Adrenal gland (tissue), 12 donors: Measurements from ENCODE around the gene MSS51. TPM values are rescaled to one million over a fixed set of nuclear protein-coding genes. Genes with fewer than 3 reads are reported as not detected.

ENCODE experiments used
- DNase-seq, 7 donors: peaks; one replicate each; pipeline ENCODE4 v3.0.0-alpha.2; 2019 to 2020
- H3K27ac ChIP-seq, 5 donors: fragments of 200-600 bp; sonication (generic) in 4 of 5; 1 replicate in 3 of 5; 2 replicates in 2 of 5; pipeline versions ENCODE4 v1.5.1 to v1.8.0; 2016 to 2020; ENCODE audit warnings: mild to moderate bottlenecking in 1 of 5
- H3K27me3 ChIP-seq: fragments of 200-600 bp; 2 replicates; pipeline ENCODE4 v1.8.0; 2021
- H3K36me3 ChIP-seq, 2 donors: fragments of 200-600 bp; replicated peaks in 1 of 2; 1 replicate in 1 of 2; 2 replicates in 1 of 2; pipeline versions ENCODE4 v1.5.1 to v1.8.0; 2018 to 2022
- H3K4me1 ChIP-seq, 2 donors: fragments of 200-600 bp; replicated peaks in 1 of 2; 1 replicate in 1 of 2; 2 replicates in 1 of 2; pipeline versions ENCODE4 v1.5.1 to v1.8.0; 2018 to 2021
- H3K4me3 ChIP-seq, 4 donors: fragments of 200-600 bp; sonication (generic) in 3 of 4; one replicate each; pipeline ENCODE4 v1.5.1; 2016 to 2018
- H3K9me3 ChIP-seq, 3 donors: fragments of 200-600 bp; sonication (generic) in 1 of 3; replicated peaks in 1 of 3; 1 replicate in 2 of 3; 2 replicates in 1 of 3; pipeline versions ENCODE4 v1.5.1 to v1.8.0; 2016 to 2021
- POLR2A ChIP-seq, 2 donors: fragments of 450-650 bp; IDR thresholded peaks; one replicate each; pipeline ENCODE4 v1.6.1; 2017; ENCODE audit warnings: antibody characterized with exemption in 2 of 2, mild to moderate bottlenecking in 2 of 2, moderate library complexity in 1 of 2
- WGBS, 4 donors: extraction: QIAGEN DNeasy Blood & Tissue Kit in 2 of 4; methylation state at CpG; one replicate each; pipeline versions ENCODE4 v1.1.5 to v1.1.7; 2013 to 2017; 5-methylcytosine and 5-hydroxymethylcytosine counted together
- intact Hi-C, 2 donors: fragments of 100-400 bp; cut with DNase I; formaldehyde crosslinking; loops; one replicate each; pipeline versions ENCODE4 v1.14.1 to v1.15.0; 2022 to 2023
- polyA plus RNA-seq, 3 donors: library from polyadenylated mRNA; stranded (reverse); fragments of 200-250 nt in 2 of 3; fragments of 350-450 nt in 1 of 3; fragmentation: Illumina TruSeq in 1 of 3; extraction: RNeasy Lipid Tissue Mini Kit (QIAGEN cat#74804) in 1 of 3; gene quantifications; one replicate each; pipeline ENCODE4 v1.2.3, GENCODE V29; 2013 to 2014
- total RNA-seq, 9 donors: library from RNA; depleted of rRNA in 4 of 9; stranded (reverse); fragments of >200 nt in 4 of 9; fragments of 120-200 nt in 1 of 9; fragmentation: NEBNext Ultra II Directional in 1 of 9; extraction: Animal tissue kit (Norgen Biotek cat#: 25700) in 1 of 9; gene quantifications; one replicate each; pipeline versions ENCODE4 v1.1.0 to v1.2.4, GENCODE V29; 2013 to 2023
- TF ChIP-seq, protein P1 (sequence below), 6 experiments: fragments of 450-650 bp in 4 of 6; fragments of 200-600 bp in 2 of 6; sonication (generic) in 1 of 6; IDR thresholded peaks; 1 replicate in 5 of 6; 2 replicates in 1 of 6; pipeline versions ENCODE4 v1.5.1 to v1.8.0; 2016 to 2021; ENCODE audit warnings: antibody characterized with exemption in 6 of 6, mild to moderate bottlenecking in 2 of 6, moderate library complexity in 1 of 6
- donor health status: healthy with polysubstance abuse.
- donor health status: Bipolar disorder and iron deficiency.
- donor health status: DM: yes; HTN: yes; CAD: no.
- donor health status: DM: no; HTN: no; CAD: no.
- donor health status: DM: no; HTN: no; CAD: no.
- donor health status: DM: yes; HTN: yes; CAD: no.

The MSS51 gene
- total and polyA plus RNA-seq, 12 donors = 0.30 to 6.4 (median 1.5) TPM

DNA sequence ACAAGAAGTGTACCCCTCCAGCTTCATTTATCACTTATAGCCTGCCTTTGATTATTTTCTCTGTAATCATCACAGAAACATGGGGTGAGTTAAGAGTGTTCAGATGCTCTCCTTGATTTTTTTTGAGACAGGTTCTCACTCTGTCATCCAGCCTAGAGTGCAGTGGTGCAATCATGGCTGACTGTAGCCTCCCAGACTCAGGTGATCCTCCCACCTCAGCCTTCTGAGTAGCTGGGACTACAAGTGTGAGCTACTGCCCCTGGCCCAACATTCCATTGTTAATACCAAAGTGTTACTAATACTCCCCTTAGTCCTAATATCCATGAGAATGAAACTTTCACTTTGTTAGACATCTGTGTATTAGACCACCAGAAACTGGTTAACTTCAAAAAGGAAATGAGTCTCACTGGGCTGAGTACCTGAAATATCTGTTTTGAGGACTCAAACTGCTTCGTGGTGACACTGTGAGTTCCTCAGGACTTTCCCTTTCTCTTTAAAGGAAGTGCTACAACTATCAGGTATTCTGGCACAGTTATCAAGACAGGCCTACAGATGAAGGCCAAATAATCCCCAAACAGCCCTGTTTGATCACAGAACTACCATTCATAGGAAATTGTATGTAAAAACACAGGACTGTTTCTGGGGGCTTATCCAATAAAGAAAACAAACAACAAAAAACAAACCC is 54.2 kb downstream of the MSS51 start:
- H3K36me3 ChIP-seq = peaks cover 0 to 81% of the 10 kb centered on the region in 2 donors
- DNase-seq = no peak
- H3K4me1 ChIP-seq = peaks cover 0 to 3% of the 10 kb centered on the region in 2 donors
- 54 to 65% (median 61%) methylated on average over 1 of the region's 1 CpG for WGBS, 4 donors
- intact Hi-C loops = no loop called here
- no peak overlapping the region for H3K27ac ChIP-seq
- no peaks in the 10 kb centered on the region for H3K27me3 ChIP-seq
- no peak overlapping the region for H3K4me3 ChIP-seq
- TF ChIP-seq POLR2A (IDR thresholded peaks at IDR 0.05) = no peak
- TF ChIP-seq, protein P1, sequence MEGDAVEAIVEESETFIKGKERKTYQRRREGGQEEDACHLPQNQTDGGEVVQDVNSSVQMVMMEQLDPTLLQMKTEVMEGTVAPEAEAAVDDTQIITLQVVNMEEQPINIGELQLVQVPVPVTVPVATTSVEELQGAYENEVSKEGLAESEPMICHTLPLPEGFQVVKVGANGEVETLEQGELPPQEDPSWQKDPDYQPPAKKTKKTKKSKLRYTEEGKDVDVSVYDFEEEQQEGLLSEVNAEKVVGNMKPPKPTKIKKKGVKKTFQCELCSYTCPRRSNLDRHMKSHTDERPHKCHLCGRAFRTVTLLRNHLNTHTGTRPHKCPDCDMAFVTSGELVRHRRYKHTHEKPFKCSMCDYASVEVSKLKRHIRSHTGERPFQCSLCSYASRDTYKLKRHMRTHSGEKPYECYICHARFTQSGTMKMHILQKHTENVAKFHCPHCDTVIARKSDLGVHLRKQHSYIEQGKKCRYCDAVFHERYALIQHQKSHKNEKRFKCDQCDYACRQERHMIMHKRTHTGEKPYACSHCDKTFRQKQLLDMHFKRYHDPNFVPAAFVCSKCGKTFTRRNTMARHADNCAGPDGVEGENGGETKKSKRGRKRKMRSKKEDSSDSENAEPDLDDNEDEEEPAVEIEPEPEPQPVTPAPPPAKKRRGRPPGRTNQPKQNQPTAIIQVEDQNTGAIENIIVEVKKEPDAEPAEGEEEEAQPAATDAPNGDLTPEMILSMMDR (IDR thresholded peaks at IDR 0.05) = no peak
- H3K9me3 ChIP-seq = no peaks in the 10 kb centered on the region

DNA sequence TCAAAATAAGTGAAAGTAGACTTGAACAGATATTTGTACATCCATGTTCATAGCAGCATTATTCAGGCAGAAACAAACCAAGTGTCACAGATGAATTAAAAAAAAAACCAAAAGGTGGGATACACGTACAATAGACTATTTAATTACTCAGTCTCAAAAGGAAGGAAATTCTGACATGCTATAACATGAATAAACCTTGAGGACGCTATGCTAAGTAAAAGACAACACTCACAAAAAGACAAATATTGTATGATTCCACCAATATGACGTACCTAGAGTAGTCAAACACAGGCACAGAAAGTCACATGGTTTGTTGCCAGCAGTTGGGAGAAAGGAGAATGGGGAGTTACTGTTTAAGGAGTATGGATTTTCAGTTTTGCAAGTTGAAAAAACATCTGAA is 56.7 kb downstream of the MSS51 start:
- TF ChIP-seq, protein P1 (IDR thresholded peaks at IDR 0.05) = no peak
- no peak for TF ChIP-seq POLR2A (IDR thresholded peaks at IDR 0.05)
- peaks cover 0 to 3% of the 10 kb centered on the region in 2 donors for H3K4me1 ChIP-seq
- H3K9me3 ChIP-seq = no peaks in the 10 kb centered on the region
- no peak overlapping the region for H3K4me3 ChIP-seq
- 81 to 88% (median 85%) methylated on average over 3 of the region's 3 CpGs for WGBS, 4 donors
- no peak for DNase-seq
- no peak overlapping the region for H3K27ac ChIP-seq
- peaks cover 0 to 60% of the 10 kb centered on the region in 2 donors for H3K36me3 ChIP-seq
- intact Hi-C loops = no loop called here
- no peaks in the 10 kb centered on the region for H3K27me3 ChIP-seq

Other genes with a start within 250 kb of the MSS51 start
- gene DNAJC9, start 186.3 kb downstream of the MSS51 start, total RNA-seq = 10 to 100 TPM; 10.6 to 39.9 (median 13.8) TPM
- gene DNAJC9, start 186.3 kb downstream of the MSS51 start, polyA plus RNA-seq = 10 to 100 TPM; 12.6 to 17.3 (median 13.3) TPM
- 100 to 1,000 TPM in 4 of 9 donors, 10 to 100 TPM in 5; 37.6 to 128 (median 90.7) TPM for gene MRPS16, start 180.9 kb downstream of the MSS51 start, total RNA-seq
- gene MRPS16, start 180.9 kb downstream of the MSS51 start, polyA plus RNA-seq = 10 to 100 TPM; 46.9 to 92.6 (median 82.7) TPM
- 10 to 100 TPM in 1 of 9 donors, 1 to 10 TPM in 8; 1.6 to 15.5 (median 6.3) TPM for gene CFAP70, start 74.7 kb downstream of the MSS51 start, total RNA-seq
- 10 to 100 TPM in 2 of 3 donors, 1 to 10 TPM in 1; 4.2 to 43.6 (median 40.8) TPM for gene CFAP70, start 74.7 kb downstream of the MSS51 start, polyA plus RNA-seq
- gene ANXA7, start 19.5 kb downstream of the MSS51 start, total RNA-seq = 100 to 1,000 TPM in 8 of 9 donors, 10 to 100 TPM in 1; 79.2 to 176 (median 154) TPM
- 100 to 1,000 TPM in 1 of 3 donors, 10 to 100 TPM in 2; 43.4 to 196 (median 49.3) TPM for gene ANXA7, start 19.5 kb downstream of the MSS51 start, polyA plus RNA-seq
- gene PPP3CB, start 62.5 kb upstream of the MSS51 start, total RNA-seq = 10 to 100 TPM; 26.7 to 59.0 (median 50.3) TPM
- 10 to 100 TPM; 28.9 to 60.6 (median 36.3) TPM for gene PPP3CB, start 62.5 kb upstream of the MSS51 start, polyA plus RNA-seq
- 10 to 100 TPM; 10.0 to 26.8 (median 17.5) TPM for gene USP54, start 157.8 kb upstream of the MSS51 start, total RNA-seq
- 10 to 100 TPM in 1 of 3 donors, 1 to 10 TPM in 2; 7.3 to 11.6 (median 7.8) TPM for gene USP54, start 157.8 kb upstream of the MSS51 start, polyA plus RNA-seq
- 1 to 10 TPM in 2 of 9 donors, under 1 TPM in 7; 0.18 to 4.2 (median 0.48) TPM for gene MYOZ1, start 207.9 kb upstream of the MSS51 start, total RNA-seq
- gene MYOZ1, start 207.9 kb upstream of the MSS51 start, polyA plus RNA-seq = under 1 TPM; 0.40 to 0.74 (median 0.48) TPM
- 1 to 10 TPM in 3 of 9 donors, under 1 TPM in 4, not detected in 2; 0.06 to 4.3 (median 0.65) TPM for gene SYNPO2L, start 222.5 kb upstream of the MSS51 start, total RNA-seq
- under 1 TPM; 0.27 to 0.48 (median 0.32) TPM for gene SYNPO2L, start 222.5 kb upstream of the MSS51 start, polyA plus RNA-seq